Measurements from ENCODE around the gene FAM163A. TPM values are rescaled to one million over a fixed set of nuclear protein-coding genes. Genes with fewer than 3 reads are reported as not detected.
"Not testable (repeated sequence)": the region's sequence is repeated elsewhere in the genome, so short reads cannot be mapped to it uniquely, and the experiment has no call there.

Gene FAM163A
- total RNA-seq, 1 donor from 2014 or later = 0.27 TPM

DNA sequence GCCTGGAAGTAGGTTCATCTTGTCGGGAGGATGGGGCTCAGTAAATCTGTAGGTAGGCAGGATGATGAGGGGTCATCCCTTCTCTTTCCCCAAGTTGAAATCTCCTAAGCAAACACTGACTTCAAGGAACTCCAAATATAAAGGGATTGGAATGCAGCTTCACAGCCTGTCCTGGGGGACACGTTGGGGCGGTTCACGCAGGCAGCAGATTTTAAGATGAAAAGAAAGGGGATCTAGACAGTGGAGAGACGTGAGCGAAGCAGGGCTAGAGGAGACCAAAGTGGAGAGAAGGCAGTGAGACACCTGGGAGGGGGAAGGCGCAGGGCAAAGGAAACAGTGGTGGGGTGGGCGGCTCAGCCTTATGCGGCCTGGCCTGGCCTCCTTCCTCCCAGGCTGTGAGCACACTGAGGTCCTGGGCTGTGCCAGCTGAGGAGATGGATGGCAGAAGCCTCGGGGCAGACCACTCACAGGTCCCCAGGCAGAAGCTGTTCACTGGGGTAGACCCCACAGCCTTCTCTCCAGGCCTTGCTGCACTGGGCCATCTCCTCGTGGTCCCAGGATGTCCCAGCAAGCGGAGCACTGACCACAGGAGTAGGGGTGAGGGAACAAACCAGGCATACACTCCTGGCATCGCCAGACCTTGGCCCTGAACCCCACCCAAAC is 82.8 kb downstream of the FAM163A start:
- intact Hi-C loops (cut with micrococcal nuclease) = no loop called here
- no peak for ATAC-seq
- DNase-seq = no peak

DNA sequence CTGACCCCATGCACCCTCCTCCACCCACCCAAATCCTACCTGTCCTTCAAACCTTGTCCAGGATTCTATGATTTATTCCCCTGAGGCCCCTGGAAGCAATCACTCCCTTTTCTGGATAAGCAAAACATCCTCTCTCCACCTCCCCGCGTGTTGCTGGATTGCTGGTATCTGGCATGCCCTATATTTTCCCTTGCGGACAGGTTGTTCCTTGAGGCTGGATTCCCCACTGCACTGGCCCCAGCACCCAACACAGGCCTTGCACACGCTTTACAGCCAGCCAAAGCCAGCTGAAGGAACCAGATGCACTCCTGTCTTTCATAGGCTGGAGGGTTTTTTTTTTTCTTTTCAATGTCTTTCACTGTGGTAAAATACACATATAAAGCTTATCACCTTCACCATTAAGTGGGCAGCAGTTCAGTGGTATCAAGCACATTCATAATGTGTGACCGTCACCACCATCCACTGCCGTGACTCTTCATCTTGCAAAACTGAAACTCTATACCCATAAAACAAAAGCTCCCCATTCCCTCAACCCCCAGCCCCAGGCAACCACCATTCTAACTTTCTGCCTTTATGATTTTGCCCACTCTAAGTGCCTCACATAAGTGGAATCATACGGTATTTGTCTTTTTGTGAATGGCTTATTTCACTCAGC is 83.7 kb downstream of the FAM163A start:
- DNase-seq (no peak), ATAC-seq (peak; percentile 31)
- intact Hi-C loops (cut with micrococcal nuclease) = no loop called here

- intact Hi-C loops (cut with micrococcal nuclease) = no loop called here
- DNase-seq (no peak), ATAC-seq (no peak)
Measured at GRCh38 chr1:179828554-179829110, 85.5 kb downstream of the FAM163A start.

- intact Hi-C loops (cut with micrococcal nuclease) = no loop called here
- no peak for ATAC-seq
- no peak for DNase-seq
Measured at GRCh38 chr1:179831225-179831624, 88.1 kb downstream of the FAM163A start.

- no peak for DNase-seq
- intact Hi-C loops (cut with micrococcal nuclease) = no loop called here
- ATAC-seq = no peak
Measured at GRCh38 chr1:179831852-179832699, 89.0 kb downstream of the FAM163A start.

GRCh38 chr1:179836686-179837445 is 93.8 kb downstream of the FAM163A start:
- ATAC-seq; DNase-seq; intact Hi-C loops (cut with micrococcal nuclease): not testable (repeated sequence)

DNA sequence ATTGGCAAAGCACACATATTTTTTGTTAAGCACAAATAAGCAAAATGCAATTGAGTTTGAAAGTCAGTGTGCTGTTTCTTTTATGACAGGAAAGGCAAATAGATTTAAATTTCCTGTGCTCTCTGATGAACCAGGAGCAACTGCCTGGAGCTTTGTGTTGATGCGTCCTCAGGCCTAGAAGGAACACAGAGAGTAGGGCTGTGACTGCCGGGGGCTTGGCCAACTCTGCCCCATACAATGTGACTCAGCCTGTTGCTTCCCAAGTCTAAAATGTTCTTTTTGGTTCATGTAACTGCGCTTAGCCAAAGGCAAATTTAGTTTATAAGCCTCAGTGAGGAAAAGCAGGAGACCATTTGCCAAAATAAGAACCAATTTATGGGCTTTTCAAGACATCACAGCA is 97.0 kb downstream of the FAM163A start:
- intact Hi-C loops (cut with micrococcal nuclease) = no loop called here
- ATAC-seq = no peak
- no peak for DNase-seq

DNA sequence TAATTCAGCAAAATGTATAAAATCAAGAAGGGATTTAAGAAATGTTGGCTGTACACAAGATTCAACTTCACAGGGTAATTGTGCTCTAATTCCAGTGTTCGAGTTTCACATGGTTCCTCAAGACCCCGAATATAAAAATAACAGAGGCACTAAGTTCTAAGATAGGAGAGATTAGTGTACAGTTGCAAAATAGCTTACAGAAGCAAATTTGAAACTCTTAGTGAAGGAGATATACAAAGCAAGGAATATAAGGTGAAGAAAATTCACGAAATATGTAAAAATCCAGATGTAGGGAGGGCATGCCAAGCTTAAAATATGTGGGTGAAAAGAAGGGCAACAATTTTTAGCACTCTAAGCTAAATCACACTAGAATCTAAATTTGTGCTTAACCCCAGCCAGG is 105.1 kb downstream of the FAM163A start:
- ATAC-seq = no peak
- intact Hi-C loops (cut with micrococcal nuclease) = no loop called here
- no peak for DNase-seq

DNA sequence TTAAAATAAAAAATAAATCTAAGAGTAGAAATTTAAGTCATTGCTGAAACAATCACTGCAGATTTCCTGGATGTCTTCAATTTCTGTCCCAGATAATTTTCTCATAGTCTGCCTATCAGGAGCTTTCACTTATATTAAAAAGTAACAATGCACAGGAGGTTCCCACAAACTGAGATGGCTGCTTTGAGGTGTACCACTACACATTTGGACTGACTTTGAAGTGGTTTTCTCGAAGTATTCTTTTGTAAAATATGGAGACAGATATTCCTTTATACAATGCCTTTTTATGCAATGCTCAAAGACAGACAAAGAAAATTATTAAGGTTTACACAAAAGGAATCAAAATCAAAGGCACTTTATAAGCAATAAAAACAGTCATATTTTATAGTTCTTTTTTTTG is 110.0 kb downstream of the FAM163A start:
- DNase-seq (no peak), ATAC-seq (no peak)
- intact Hi-C loops (cut with micrococcal nuclease) = no loop called here

DNA sequence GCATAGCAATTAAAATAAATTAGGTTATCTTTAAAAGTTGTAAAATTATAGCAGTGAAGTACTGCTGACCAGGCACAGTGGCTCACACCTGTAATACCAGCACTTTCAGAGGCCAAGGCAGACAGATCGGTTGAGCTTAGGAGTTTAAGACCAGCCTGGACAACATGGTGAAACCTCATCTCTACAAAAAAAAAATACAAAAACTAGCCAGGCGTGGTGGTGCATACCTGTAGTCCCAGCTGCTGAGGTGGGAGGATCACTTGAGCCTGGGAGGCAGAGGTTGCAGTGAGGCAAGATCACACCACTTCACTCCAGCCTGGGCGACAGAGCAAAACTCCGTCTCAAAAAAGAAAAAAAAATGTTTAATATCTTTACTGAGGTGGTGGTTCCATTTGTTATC is 112.7 kb downstream of the FAM163A start:
- ATAC-seq; intact Hi-C loops (cut with micrococcal nuclease); DNase-seq: not testable (repeated sequence)

DNA sequence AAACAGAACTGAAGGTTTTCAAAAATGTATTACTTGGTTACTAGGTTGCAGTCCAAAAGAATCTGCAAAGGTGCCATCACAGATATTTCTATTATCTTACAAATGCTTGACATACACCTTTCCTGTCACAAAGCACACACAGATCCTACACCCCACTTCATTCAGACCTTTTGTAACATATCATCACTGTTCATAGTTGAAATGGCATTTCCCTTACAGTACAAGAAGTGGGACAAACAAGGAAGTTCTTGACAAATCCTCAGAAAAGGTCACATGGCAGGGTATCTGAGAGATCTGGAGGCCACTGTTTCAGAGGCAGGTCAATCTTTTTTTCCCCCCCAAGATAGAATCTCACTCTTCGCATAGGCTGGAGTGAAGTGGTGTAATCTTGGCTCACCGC is 113.2 kb downstream of the FAM163A start:
- DNase-seq (no peak), ATAC-seq (no peak)
- intact Hi-C loops (cut with micrococcal nuclease) = no loop called here

DNA sequence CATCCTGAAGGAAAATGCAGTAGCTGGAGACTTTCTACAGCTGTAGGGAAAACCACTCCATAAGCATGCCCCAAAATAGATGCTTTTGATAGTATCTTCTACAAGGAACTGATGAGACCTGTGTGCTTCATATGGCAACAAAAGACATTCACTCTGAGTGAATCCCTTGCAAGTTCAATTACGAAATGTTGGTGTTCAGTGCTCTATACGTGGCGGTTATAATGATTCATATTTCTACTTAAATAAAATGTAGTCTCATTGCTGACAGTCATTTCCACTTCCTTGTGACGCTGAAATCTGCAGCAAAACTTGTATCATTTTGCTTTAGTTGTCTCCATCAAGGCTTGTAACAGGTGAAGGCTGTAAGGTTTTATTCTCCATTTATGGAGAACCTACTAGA is 113.9 kb downstream of the FAM163A start:
- ATAC-seq = no peak
- intact Hi-C loops (cut with micrococcal nuclease) = no loop called here
- DNase-seq = no peak

- ATAC-seq = no peak
- no peak for DNase-seq
- intact Hi-C loops (cut with micrococcal nuclease) = no loop called here
Measured at GRCh38 chr1:179860652-179861051, 117.6 kb downstream of the FAM163A start.

DNA sequence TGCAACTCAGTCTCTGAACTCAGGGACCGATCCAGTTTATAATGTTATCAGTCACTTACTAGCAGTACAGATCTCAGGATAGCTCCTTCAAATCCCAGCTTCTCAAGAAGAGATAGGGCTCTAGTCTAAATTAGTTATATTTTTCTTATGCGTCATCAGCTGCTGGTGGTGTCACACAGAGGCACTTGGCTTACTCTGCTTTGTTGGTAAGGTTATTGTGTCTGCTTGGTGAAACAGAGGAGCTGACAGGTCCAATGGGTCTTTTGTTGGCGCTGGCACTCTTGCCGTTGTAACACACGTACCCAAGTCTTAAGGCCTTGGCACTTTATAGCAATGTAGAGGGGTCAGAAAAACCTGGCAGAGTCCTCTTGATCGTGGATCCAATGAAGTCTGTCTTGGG is 122.3 kb downstream of the FAM163A start:
- DNase-seq = no peak
- intact Hi-C loops (cut with micrococcal nuclease) = no loop called here
- peak; percentile 73 for ATAC-seq

Other genes starting within 250 kb of the FAM163A start
- not detected for gene NPHS2, start 167.3 kb upstream of the FAM163A start, total RNA-seq
- not detected for gene TDRD5, start 151.5 kb upstream of the FAM163A start, total RNA-seq
- 47.4 TPM for gene TOR1AIP2, start 134.5 kb downstream of the FAM163A start, total RNA-seq
- gene TOR1AIP1, start 139.0 kb downstream of the FAM163A start, total RNA-seq = 43.4 TPM
- gene CEP350, start 211.5 kb downstream of the FAM163A start, total RNA-seq = 31.7 TPM